ENCODE results near the gene MAP4K1. TPM values are rescaled to one million over a fixed set of nuclear protein-coding genes. Genes with fewer than 3 reads are reported as not detected.
"Not testable (repeated sequence)": the region's sequence is repeated elsewhere in the genome, so short reads cannot be mapped to it uniquely, and the experiment has no call there.

MAP4K1 gene
- total RNA-seq, 1 experiment from 2014 or later: 3.5 TPM

- Histone ChIP-seq H3K4me3 (no peak overlapping the region), H4K20me1 (ENCODE audit: insufficient read depth) (no peaks in the 10 kb centered on the region), H3K27ac (no peak overlapping the region), H3K9me2 (ENCODE audit: insufficient read depth) (no peaks in the 10 kb centered on the region), H3K4me1 (replicated peaks; ENCODE audit: insufficient read depth) (peaks cover 7% of the 10 kb centered on the region), H3F3A (ENCODE audit: insufficient read depth, low read depth) (no peaks in the 10 kb centered on the region; the same call in 1 of the 2 replicates), H2AFZ (no peak overlapping the region), H3K4me2 (no peak overlapping the region), H3K79me2 (ENCODE audit: low read depth) (no peaks in the 10 kb centered on the region), H3K36me3 (ENCODE audit: low read depth) (no peaks in the 10 kb centered on the region), H3K9me3 (ENCODE audit: insufficient read depth, low read depth) (no peaks in the 10 kb centered on the region), H3K27me3 (ENCODE audit: insufficient read depth, low read depth) (no peaks in the 10 kb centered on the region)
- DNase-seq: no peak
- no TSS peak for BruUV-seq (replicated peaks)
- TF ChIP-seq CTCF (conservative IDR thresholded peaks at IDR 0.05) (no peak), EZH2 (IDR thresholded peaks at IDR 0.05; ENCODE audit: low read depth) (no peak)
- intact Hi-C loops (cut with micrococcal nuclease; ENCODE audit: unreplicated experiment): no loop called here
- CTCF ChIA-PET: interaction anchor here (0.6 kb wide), 1 partner anchor 12 kb away, joined by 15 read pairs; no protein-coding TSS in a partner anchor
- POLR2A ChIA-PET (ENCODE audit: unreplicated experiment): interaction anchor here (0.5 kb wide), 1 partner anchor 38 kb away, joined by 8 read pairs; no protein-coding TSS in a partner anchor
These were observed 33.8 kb downstream of the MAP4K1 start for GRCh38 chr19:38583985-38584305.

- Histone ChIP-seq H3F3A (ENCODE audit: insufficient read depth, low read depth) (no peaks in the 10 kb centered on the region; the same call in 1 of the 2 replicates), H3K9me2 (ENCODE audit: insufficient read depth) (no peaks in the 10 kb centered on the region), H3K79me2 (ENCODE audit: low read depth) (no peaks in the 10 kb centered on the region), H4K20me1 (ENCODE audit: insufficient read depth) (no peaks in the 10 kb centered on the region), H3K4me1 (replicated peaks; ENCODE audit: insufficient read depth) (peaks cover 10% of the 10 kb centered on the region), H2AFZ (no peak overlapping the region), H3K36me3 (ENCODE audit: low read depth) (no peaks in the 10 kb centered on the region), H3K4me2 (no peak overlapping the region), H3K4me3 (no peak overlapping the region), H3K9me3 (ENCODE audit: insufficient read depth, low read depth) (no peaks in the 10 kb centered on the region), H3K27ac (no peak overlapping the region), H3K27me3 (ENCODE audit: insufficient read depth, low read depth) (no peaks in the 10 kb centered on the region)
- ChIA-PET POLR2A (ENCODE audit: unreplicated experiment) (interaction anchor here (0.5 kb wide), 1 partner anchor 39 kb away, joined by 8 read pairs; no protein-coding TSS in a partner anchor), CTCF (interaction anchor here (0.6 kb wide), 1 partner anchor 13 kb away, joined by 15 read pairs; no protein-coding TSS in a partner anchor)
- intact Hi-C loops (cut with micrococcal nuclease; ENCODE audit: unreplicated experiment): no loop called here
- no TSS peak for BruUV-seq (replicated peaks)
- TF ChIP-seq EZH2 (IDR thresholded peaks at IDR 0.05; ENCODE audit: low read depth): no peak
- no peak for TF ChIP-seq CTCF (conservative IDR thresholded peaks at IDR 0.05)
- DNase-seq: no peak
These were observed 34.4 kb downstream of the MAP4K1 start for GRCh38 chr19:38583219-38583984.

GRCh38 chr19:38580080-38580479 lies 37.7 kb downstream of the MAP4K1 start:
- no peak for DNase-seq
- H3K27ac ChIP-seq: no peak overlapping the region
- no peaks in the 10 kb centered on the region for H3K36me3 ChIP-seq (ENCODE audit: low read depth)
- H3K4me1 ChIP-seq (replicated peaks; ENCODE audit: insufficient read depth): peaks cover 10% of the 10 kb centered on the region
- CTCF ChIA-PET: no interaction called here
- no peak overlapping the region for H3K4me2 ChIP-seq
- H4K20me1 ChIP-seq (ENCODE audit: insufficient read depth): no peaks in the 10 kb centered on the region
- no peak overlapping the region for H2AFZ ChIP-seq
- TF ChIP-seq CTCF (conservative IDR thresholded peaks at IDR 0.05) (no peak), EZH2 (IDR thresholded peaks at IDR 0.05; ENCODE audit: low read depth) (no peak)
- H3K79me2 ChIP-seq (ENCODE audit: low read depth): no peaks in the 10 kb centered on the region
- no peaks in the 10 kb centered on the region for H3K9me3 ChIP-seq (ENCODE audit: insufficient read depth, low read depth)
- H3K4me3 ChIP-seq: no peak overlapping the region
- intact Hi-C loops (cut with micrococcal nuclease; ENCODE audit: unreplicated experiment): no loop called here
- no peaks in the 10 kb centered on the region; the same call in 1 of the 2 replicates for H3F3A ChIP-seq (ENCODE audit: insufficient read depth, low read depth)
- no peaks in the 10 kb centered on the region for H3K27me3 ChIP-seq (ENCODE audit: insufficient read depth, low read depth)
- H3K9me2 ChIP-seq (ENCODE audit: insufficient read depth): no peaks in the 10 kb centered on the region
- POLR2A ChIA-PET (ENCODE audit: unreplicated experiment): no interaction called here
- no TSS peak for BruUV-seq (replicated peaks)

GRCh38 chr19:38579304-38579703 lies 38.4 kb downstream of the MAP4K1 start:
- BruUV-seq (replicated peaks); H2AFZ ChIP-seq; H3K27ac ChIP-seq; H3K27me3 ChIP-seq (ENCODE audit: insufficient read depth, low read depth); H3K4me1 ChIP-seq (replicated peaks; ENCODE audit: insufficient read depth); H3K9me2 ChIP-seq (ENCODE audit: insufficient read depth); H3K36me3 ChIP-seq (ENCODE audit: low read depth); H3F3A ChIP-seq (ENCODE audit: insufficient read depth, low read depth); H3K79me2 ChIP-seq (ENCODE audit: low read depth); intact Hi-C loops (cut with micrococcal nuclease; ENCODE audit: unreplicated experiment); H3K9me3 ChIP-seq (ENCODE audit: insufficient read depth, low read depth); H3K4me3 ChIP-seq; H3K4me2 ChIP-seq; H4K20me1 ChIP-seq (ENCODE audit: insufficient read depth): not testable (repeated sequence)
- POLR2A ChIA-PET (ENCODE audit: unreplicated experiment): interaction anchor here (0.6 to 0.7 kb wide), 8 partner anchors 10 to 1678 kb away, joined by 3 to 30 read pairs (median 6); partner anchors contain the start of gene NFKBIB
- CTCF ChIA-PET: interaction anchor here (0.5 to 1.0 kb wide), 5 partner anchors 40 to 907 kb away, joined by 3 to 16 read pairs (median 6); partner anchors contain the start of gene EIF3K
- DNase-seq: peak; percentile 84 to 92
